ENCODE data around the gene TP53BP1.

DNA sequence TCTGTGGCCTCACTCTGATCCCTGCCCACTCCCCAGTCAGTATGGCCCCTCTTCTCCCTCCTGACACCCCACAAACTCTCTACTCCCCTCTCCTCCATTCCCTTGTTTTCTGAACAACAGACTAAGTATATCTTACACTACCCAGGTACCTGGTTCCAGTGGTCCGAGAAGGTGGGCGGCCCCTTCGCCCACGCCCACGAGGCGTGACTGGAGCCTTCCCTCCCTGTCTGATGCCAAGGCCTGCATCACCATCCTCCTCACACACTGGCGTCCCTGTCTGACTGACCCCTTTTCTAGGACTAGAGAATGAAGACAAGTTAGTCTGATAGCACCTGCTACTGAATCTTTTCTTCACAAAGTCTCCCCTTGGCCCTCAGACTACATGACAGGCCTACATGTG lies 72.1 kb downstream of the TP53BP1 start:
- TF ChIP-seq, protein P1, sequence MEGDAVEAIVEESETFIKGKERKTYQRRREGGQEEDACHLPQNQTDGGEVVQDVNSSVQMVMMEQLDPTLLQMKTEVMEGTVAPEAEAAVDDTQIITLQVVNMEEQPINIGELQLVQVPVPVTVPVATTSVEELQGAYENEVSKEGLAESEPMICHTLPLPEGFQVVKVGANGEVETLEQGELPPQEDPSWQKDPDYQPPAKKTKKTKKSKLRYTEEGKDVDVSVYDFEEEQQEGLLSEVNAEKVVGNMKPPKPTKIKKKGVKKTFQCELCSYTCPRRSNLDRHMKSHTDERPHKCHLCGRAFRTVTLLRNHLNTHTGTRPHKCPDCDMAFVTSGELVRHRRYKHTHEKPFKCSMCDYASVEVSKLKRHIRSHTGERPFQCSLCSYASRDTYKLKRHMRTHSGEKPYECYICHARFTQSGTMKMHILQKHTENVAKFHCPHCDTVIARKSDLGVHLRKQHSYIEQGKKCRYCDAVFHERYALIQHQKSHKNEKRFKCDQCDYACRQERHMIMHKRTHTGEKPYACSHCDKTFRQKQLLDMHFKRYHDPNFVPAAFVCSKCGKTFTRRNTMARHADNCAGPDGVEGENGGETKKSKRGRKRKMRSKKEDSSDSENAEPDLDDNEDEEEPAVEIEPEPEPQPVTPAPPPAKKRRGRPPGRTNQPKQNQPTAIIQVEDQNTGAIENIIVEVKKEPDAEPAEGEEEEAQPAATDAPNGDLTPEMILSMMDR (IDR thresholded peaks at IDR 0.05), result no peak
- no peak for TF ChIP-seq POLR2AphosphoS5 (IDR thresholded peaks at IDR 0.05; ENCODE audit: insufficient read depth in 1 of 2, low read depth in 1 of 2)
- no peak for TF ChIP-seq POLR2A (IDR thresholded peaks at IDR 0.05)
